Activated naive CD8-positive, alpha-beta T cell treated with anti-CD3 and anti-CD28 coated beads, Interleukin-2, amount 10 ng/mL, durations not matched to agents 7 days and 5 days (primary cell): ENCODE data around the gene ABRACL. TPM values are rescaled to one million over a fixed set of nuclear protein-coding genes. Genes with fewer than 3 reads are reported as not detected.
"Not testable (repeated sequence)": the region's sequence is repeated elsewhere in the genome, so short reads cannot be mapped to it uniquely, and the experiment has no call there.

Experiments used
- ATAC-seq: fragments of 150-1000 bp; cut with Tn5 transposase; one replicate; pipeline ENCODE4 v1.10.0; 2021; ENCODE audit warnings: low read depth, moderate library complexity
- POLR2A ChIA-PET: fragments of 350-600 bp; sonication (Branson Sonifier 250); formaldehyde crosslinking; loops from one replicate; lab custom pipeline; 2021; ENCODE audit warnings: antibody characterized with exemption; lab: Charles Lee
- DNase-seq: peaks from one replicate; pipeline ENCODE4 v3.0.0; 2021
- H3K27ac Mint-ChIP-seq: one replicate; pipeline ENCODE4 v1.8.0; 2022; ENCODE audit warnings: mild to moderate bottlenecking, mixed read lengths
- H3K27me3 Mint-ChIP-seq: one replicate; pipeline ENCODE4 v1.8.0; 2022; ENCODE audit warnings: mild to moderate bottlenecking, moderate library complexity, mixed read lengths
- H3K36me3 Mint-ChIP-seq: one replicate; pipeline ENCODE4 v1.8.0; 2021; ENCODE audit warnings: mild to moderate bottlenecking, mixed read lengths
- H3K4me1 Mint-ChIP-seq: one replicate; pipeline ENCODE4 v1.8.0; 2021; ENCODE audit warnings: mixed read lengths
- H3K4me3 Mint-ChIP-seq: one replicate; pipeline ENCODE4 v1.8.0; 2022; ENCODE audit warnings: mild to moderate bottlenecking, moderate library complexity, mixed read lengths
- H3K9me3 Mint-ChIP-seq: one replicate; pipeline ENCODE4 v1.8.0; 2021; ENCODE audit warnings: mixed read lengths
- total RNA-seq, 2 experiments: library from RNA; stranded (reverse); gene quantifications; one replicate each; pipeline ENCODE4 v1.2.3, GENCODE V29; 2021

ABRACL gene
- total RNA-seq, 2 experiments from 2014 or later: 102 to 103 TPM

DNA sequence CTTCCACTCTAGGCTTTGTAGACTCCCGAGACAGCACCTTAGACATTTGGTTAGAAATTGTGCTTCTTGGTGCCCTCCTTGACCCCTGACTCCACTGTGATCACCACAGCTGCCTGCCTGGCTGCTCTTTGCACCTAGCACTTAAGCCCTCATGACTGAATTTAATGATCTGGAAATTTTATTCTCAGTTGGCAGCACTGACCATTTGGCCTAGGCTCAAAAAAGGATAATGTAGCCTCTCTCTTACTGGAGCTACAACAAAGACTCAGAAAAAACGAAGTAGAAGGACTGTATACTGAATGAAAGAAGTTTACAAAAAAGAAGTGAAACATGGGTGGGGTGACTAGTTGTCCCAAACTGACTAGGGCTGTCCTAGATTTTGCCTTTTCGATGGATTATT is 11.3 kb upstream of the ABRACL start:
- Mint-ChIP-seq H3K36me3 (no peaks in the 10 kb centered on the region), H3K4me1 (no peaks in the 10 kb centered on the region), H3K9me3 (no peaks in the 10 kb centered on the region), H3K27ac (no peak overlapping the region), H3K4me3 (no peak overlapping the region), H3K27me3 (peaks cover 11% of the 10 kb centered on the region)
- no peak for DNase-seq
- no peak for ATAC-seq
- POLR2A ChIA-PET: no interaction called here

DNA sequence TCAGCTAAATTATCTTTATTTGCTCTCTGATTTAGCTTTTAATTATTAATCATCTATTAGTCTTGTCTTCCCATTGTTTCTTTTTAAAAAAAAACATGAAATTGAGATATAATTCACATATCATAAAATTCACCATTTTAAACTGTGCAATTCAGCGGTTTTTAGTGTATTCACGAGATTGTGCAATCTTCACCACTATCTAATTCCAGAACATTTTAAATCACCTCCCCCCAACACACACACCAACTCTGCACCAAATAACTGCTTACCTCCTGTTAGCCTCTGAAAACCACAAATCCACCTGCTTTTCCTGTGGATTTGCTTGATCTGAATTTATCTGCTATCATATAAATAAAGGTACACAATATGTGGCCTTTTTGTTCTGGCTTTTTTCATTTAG is 8.8 kb upstream of the ABRACL start:
- Mint-ChIP-seq H3K27ac (no peak overlapping the region), H3K36me3 (no peaks in the 10 kb centered on the region), H3K4me1 (no peaks in the 10 kb centered on the region), H3K27me3 (peaks cover 3% of the 10 kb centered on the region), H3K4me3 (no peak overlapping the region), H3K9me3 (no peaks in the 10 kb centered on the region)
- DNase-seq (no peak), ATAC-seq (no peak)
- POLR2A ChIA-PET: interaction anchor here (0.7 kb wide), 1 partner anchor 98 kb away, joined by 3 read pairs; no protein-coding TSS in a partner anchor

DNA sequence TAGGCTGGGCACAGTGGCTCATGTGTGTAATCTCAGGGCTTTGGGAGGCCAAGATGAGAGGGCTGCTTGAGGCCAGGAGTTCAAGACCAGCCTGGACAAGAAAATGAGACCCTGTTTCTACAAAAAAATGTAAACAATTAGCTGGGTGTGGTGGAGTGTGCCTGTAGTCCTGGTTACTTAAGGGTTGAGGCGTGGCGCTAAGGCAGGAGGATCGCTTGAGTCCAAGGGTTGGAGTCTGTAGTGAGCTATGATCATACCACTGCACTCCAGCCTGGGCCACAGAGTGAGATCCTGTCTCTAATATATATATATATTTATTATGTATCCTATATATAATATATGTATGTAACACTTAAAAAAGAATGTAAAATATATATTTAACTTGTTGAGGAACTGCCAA is 7.9 kb upstream of the ABRACL start:
- DNase-seq: no peak
- H3K4me3 Mint-ChIP-seq: no peak overlapping the region
- POLR2A ChIA-PET: no interaction called here
- no peaks in the 10 kb centered on the region for H3K9me3 Mint-ChIP-seq
- H3K4me1 Mint-ChIP-seq: no peaks in the 10 kb centered on the region
- no peaks in the 10 kb centered on the region for H3K27me3 Mint-ChIP-seq
- H3K36me3 Mint-ChIP-seq: no peaks in the 10 kb centered on the region
- H3K27ac Mint-ChIP-seq: no peak overlapping the region
- no peak for ATAC-seq

DNA sequence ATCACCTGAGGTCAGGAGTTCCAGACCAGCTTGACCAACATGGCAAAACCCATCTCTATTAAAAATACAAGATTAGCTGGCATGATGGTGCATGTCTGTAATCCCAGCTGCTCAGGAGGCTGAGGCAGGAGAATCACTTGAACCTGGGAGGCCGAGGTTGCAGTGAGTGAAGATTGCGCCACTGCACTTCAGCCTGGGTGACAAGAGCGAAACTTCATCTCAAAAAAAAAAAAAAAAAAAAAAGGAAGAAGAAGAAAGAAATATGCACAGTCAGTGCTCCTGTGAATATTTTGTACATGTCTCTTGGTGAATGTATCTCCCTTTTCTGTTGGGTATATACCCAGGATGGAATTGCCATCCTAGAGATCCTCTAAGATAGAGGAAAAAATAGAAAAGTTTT is 3.1 kb upstream of the ABRACL start:
- DNase-seq, POLR2A ChIA-PET, H3K27ac Mint-ChIP-seq, ATAC-seq, H3K9me3 Mint-ChIP-seq, H3K27me3 Mint-ChIP-seq, H3K4me3 Mint-ChIP-seq, H3K36me3 Mint-ChIP-seq: not testable (repeated sequence)
- peaks cover 10% of the 10 kb centered on the region for H3K4me1 Mint-ChIP-seq

DNA sequence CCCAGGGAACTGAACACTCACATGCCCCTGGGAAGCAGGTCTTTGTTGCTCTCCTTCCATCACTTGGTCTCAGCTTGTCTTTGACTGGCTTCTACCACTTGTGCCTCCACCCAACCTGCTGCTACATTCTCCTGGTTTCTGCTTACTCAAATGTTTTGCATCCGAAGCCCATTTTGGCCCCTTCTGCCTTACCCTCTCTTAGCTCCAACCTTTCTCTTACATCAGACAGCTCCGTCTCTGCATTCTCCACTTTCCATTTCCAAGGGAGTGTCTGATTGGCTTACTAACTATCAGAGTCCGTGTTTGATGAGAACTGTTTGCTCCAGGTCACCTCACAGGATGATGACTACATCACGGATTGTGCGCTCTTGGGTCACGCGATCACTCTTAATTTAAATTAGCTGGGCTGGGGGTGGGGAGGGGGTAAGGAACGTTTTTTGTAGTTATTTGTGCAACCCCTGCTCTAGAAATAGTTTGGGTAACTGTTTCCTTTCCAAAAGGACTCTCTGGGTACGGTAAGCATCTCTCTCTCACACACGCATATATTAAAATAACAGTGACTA is 844 bp upstream of the ABRACL start:
- peak overlapping the region; percentile 94 for H3K27ac Mint-ChIP-seq
- peaks cover 2% of the 10 kb centered on the region for H3K36me3 Mint-ChIP-seq
- POLR2A ChIA-PET: interaction anchor here (0.7 to 1.6 kb wide), 4 partner anchors 40 to 211 kb away, joined by 3 to 9 read pairs (median 3); partner anchors contain the start of gene REPS1
- H3K4me1 Mint-ChIP-seq: peaks cover 13% of the 10 kb centered on the region
- no peaks in the 10 kb centered on the region for H3K9me3 Mint-ChIP-seq
- peak; percentile 38 for DNase-seq
- no peak overlapping the region for H3K4me3 Mint-ChIP-seq
- ATAC-seq: peak; percentile 44
- H3K27me3 Mint-ChIP-seq: no peaks in the 10 kb centered on the region

DNA sequence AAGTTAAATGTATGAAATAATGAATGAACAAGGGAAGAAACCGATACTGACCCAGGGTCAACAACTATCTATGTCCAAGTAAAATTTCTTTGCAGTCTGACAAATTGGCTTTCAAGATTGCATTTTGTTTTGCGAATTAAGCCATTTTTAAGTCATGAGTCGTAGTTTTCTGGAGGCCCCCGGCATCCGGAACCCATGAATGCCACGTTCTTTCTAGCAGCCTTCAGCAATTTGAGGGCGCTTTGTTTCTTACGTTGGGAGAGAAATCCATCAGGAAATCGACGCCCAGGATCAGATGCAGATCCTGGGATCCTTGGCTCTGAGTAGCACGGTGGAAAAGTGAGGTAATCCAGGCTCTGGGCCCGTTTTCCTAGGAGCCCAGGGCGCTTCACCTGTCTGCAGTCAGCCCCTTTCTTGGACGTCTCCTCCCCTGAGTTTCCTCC is 309 bp upstream of the ABRACL start:
- H3K4me1 Mint-ChIP-seq: peaks cover 17% of the 10 kb centered on the region
- no peaks in the 10 kb centered on the region for H3K27me3 Mint-ChIP-seq
- ATAC-seq (peak; percentile 2), DNase-seq (no peak)
- no peak overlapping the region for H3K4me3 Mint-ChIP-seq
- H3K27ac Mint-ChIP-seq: peak overlapping the region; percentile 94
- POLR2A ChIA-PET: interaction anchor here (1.6 kb wide), 1 partner anchor 40 kb away, joined by 9 read pairs; the partner anchor contains the start of gene REPS1
- no peaks in the 10 kb centered on the region for H3K9me3 Mint-ChIP-seq
- H3K36me3 Mint-ChIP-seq: peaks cover 4% of the 10 kb centered on the region

DNA sequence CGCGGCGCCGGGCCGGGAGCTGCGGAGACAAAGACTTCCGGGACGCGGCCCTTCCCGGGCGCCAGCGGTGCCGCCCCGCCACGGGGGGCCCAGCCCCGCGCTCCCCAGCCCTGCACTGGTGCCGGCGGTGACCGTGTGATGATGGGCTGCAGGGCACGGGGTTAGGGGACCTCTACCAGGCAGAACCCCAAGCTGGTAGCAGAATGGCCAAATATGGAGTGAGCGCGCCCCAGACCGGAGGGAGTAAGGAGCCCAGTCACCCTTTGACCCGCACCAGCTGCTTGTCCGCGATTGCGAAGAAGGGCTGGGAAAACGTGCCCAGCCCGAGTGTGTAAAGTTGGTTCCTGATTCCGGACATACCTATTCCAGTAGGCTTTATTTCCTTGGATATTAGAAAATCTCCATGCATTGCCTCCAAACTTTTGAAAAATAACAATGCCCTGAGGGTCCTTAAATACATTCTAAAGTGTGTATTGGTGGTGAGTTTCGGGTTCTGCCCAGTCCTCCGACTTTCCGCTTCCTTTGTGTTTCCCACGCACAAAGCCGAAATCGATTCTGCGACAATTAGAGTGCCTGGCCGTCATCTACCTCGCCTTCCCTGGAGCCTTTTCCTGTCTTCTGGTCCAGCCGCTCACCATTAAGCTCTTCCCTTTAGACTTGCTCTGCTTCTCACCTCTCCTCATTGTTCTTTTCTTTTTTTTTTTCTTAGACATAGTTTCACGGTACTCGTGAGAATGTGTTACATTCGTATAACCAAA is 1.1 kb downstream of the ABRACL start:
- Mint-ChIP-seq H3K27me3 (no peaks in the 10 kb centered on the region), H3K36me3 (peaks cover 17% of the 10 kb centered on the region), H3K9me3 (no peaks in the 10 kb centered on the region), H3K4me3 (no peak overlapping the region), H3K27ac (no peak overlapping the region), H3K4me1 (peaks cover 25% of the 10 kb centered on the region)
- peak; percentile 66 for DNase-seq
- POLR2A ChIA-PET: interaction anchor here (0.6 to 3.4 kb wide), 9 partner anchors 9 to 914 kb away, joined by 3 to 26 read pairs (median 4); partner anchors contain the start of genes HECA and REPS1
- no peak for ATAC-seq

DNA sequence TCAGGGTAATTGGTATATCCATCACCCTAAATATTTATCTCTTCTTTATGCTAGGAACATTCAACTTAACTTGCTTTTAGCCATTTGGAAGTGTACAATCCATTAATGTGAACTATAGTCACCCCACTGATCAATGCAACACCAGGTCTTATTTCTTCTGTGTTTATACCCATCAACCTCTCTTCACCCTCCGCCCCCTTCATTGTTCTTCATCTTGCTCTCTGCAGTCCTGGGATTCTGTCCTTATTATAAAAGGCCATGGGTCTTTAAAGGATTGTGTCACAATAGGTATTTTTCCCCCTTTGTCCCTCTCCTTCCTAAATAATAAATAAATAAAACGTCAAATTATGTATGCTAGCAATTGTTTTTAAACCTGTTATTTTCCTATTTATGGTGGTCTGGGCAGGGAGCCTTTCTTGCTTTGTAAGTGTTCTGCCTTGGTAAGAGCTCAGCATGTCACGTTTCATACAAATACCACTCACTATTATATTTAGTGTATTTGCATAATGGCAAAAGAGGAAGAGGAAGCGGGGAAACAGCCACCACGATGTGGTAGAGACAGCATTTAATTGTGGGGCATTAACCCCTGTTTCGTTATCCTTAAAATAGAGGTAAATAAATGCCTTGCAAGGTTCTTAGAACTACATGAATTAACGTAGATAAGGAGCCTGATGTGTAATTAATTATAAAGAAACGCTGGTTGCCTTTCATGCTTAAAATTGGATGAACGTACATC is 1.9 kb downstream of the ABRACL start:
- DNase-seq (no peak), ATAC-seq (no peak)
- Mint-ChIP-seq H3K27ac (no peak overlapping the region), H3K36me3 (peaks cover 24% of the 10 kb centered on the region), H3K9me3 (no peaks in the 10 kb centered on the region), H3K4me1 (peaks cover 25% of the 10 kb centered on the region), H3K4me3 (no peak overlapping the region), H3K27me3 (no peaks in the 10 kb centered on the region)
- POLR2A ChIA-PET: interaction anchor here (0.9 to 3.4 kb wide), 2 partner anchors 43 to 104 kb away, joined by 3 to 26 read pairs; partner anchors contain the start of genes HECA and REPS1

DNA sequence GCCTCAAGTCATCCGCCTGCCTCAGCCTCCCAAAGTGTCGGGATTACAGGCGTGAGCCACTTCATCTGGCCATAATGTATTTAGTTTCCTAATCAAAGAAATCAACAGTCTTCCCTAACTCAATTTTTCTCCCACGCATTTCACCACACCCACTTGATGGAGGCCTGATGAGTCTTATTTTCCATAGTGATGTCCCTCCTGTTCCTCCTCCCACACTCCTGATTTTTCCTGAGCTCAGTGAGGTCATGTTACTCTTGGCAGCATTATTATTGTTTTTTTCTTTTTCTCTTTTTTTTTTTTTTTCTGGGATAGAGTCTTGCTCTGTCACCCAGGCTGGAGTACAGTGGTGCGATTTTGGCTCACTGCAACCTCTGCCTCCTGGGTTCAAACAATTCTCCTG is 8.9 kb downstream of the ABRACL start:
- Mint-ChIP-seq H3K4me3 (no peak overlapping the region), H3K27me3 (no peaks in the 10 kb centered on the region), H3K36me3 (peaks cover 52% of the 10 kb centered on the region), H3K4me1 (peaks cover 17% of the 10 kb centered on the region), H3K27ac (no peak overlapping the region), H3K9me3 (no peaks in the 10 kb centered on the region)
- ATAC-seq (no peak), DNase-seq (no peak)
- POLR2A ChIA-PET: no interaction called here

DNA sequence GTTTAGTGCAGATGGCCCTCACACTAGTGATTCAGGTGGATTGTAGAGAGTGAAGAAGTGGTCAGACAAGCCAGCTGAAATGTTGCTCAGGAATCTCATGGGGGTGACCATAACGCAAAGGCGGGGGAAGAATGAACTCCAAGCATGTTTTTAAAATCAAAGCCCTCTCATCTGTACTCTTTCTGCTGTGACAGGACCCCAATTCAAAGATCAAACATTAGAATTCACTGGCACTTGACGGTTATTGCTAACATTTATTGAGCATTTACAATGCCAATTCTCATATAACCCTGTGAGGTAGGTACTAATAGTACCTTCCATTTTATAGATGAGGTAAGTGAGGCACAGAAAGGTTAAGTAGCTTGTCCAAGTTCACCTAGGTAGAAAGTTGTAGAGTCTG is 15.7 kb downstream of the ABRACL start:
- Mint-ChIP-seq H3K36me3 (peaks cover 39% of the 10 kb centered on the region), H3K4me1 (peaks cover 2% of the 10 kb centered on the region), H3K9me3 (no peaks in the 10 kb centered on the region), H3K27ac (no peak overlapping the region), H3K27me3 (no peaks in the 10 kb centered on the region), H3K4me3 (no peak overlapping the region)
- DNase-seq (no peak), ATAC-seq (no peak)
- POLR2A ChIA-PET: no interaction called here

DNA sequence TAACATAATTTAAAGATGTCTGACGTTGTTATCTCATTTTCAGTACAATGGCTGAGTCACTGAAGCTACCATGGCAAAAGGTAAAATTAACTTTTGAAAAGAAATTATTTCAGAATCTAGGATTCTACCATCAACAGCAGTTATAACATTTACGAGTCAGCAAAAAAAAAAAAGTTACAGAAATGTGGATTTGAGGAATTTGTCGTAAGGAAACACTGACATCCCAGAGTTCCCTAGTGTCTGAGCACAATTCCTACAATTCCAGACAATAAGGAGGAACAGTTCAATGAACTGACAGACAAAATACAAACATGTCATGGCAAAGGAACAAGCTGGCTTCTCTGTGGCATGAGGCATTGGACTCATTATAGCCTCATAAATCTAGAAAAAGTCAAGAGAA is 19.1 kb downstream of the ABRACL start:
- DNase-seq: no peak
- no peaks in the 10 kb centered on the region for H3K27me3 Mint-ChIP-seq
- peaks cover 22% of the 10 kb centered on the region for H3K36me3 Mint-ChIP-seq
- no peak overlapping the region for H3K27ac Mint-ChIP-seq
- ATAC-seq: no peak
- no peaks in the 10 kb centered on the region for H3K4me1 Mint-ChIP-seq
- H3K9me3 Mint-ChIP-seq: no peaks in the 10 kb centered on the region
- no peak overlapping the region for H3K4me3 Mint-ChIP-seq
- POLR2A ChIA-PET: interaction anchor here (0.6 kb wide), 1 partner anchor 66 kb away, joined by 3 read pairs; no protein-coding TSS in a partner anchor

DNA sequence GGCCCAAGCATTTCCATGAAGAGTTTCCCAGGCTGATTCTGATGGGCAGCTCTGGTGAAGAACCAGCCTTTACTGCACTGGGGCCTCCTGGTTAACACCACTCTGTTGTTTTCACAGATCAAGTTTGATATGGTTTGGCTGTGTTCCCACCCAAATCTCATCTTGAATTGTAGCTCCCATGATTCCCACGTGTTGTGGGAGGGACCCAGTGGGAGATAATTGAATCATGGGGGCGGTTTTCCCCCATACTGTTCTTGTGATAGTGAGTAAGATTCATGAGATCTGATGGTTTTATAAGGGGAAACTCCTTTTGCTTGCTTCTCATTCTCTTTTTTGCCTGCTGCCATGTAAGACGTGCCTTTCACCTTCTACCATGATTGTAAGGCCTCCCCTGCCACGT is 20.4 kb downstream of the ABRACL start:
- POLR2A ChIA-PET, DNase-seq, H3K27ac Mint-ChIP-seq, ATAC-seq, H3K4me3 Mint-ChIP-seq, H3K27me3 Mint-ChIP-seq, H3K4me1 Mint-ChIP-seq, H3K9me3 Mint-ChIP-seq: not testable (repeated sequence)
- H3K36me3 Mint-ChIP-seq: peaks cover 15% of the 10 kb centered on the region

DNA sequence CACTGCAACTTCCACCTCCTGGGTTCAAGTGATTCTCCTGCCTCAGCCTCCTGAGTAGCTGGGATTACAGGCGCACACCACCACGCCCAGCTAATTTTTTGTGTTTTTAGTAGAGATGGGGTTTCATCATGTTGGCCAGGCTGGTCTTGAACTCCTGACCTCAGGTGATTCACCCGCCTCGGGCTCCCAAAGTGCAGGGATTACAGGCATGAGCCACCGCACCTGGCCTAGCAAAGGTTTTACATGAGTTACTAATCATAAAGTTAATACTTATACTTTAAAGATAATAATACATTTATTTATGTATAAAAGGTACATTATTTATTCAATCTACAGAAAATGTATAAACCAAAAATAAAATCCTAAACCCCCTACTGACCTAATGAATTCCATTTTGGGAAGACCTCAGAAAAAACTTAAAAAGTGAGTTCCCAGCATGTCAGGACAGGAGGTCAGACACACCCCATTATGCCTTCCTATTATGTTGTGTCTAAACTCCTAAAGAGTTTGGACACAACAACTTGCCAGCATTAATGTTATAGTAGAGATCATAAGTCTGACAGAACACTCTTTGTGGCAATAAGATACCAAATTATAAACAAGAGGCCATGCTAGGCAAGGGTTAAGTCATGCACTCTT is 21.7 kb downstream of the ABRACL start:
- H3K9me3 Mint-ChIP-seq, H3K4me3 Mint-ChIP-seq, H3K4me1 Mint-ChIP-seq, H3K27ac Mint-ChIP-seq, H3K27me3 Mint-ChIP-seq, DNase-seq, ATAC-seq, POLR2A ChIA-PET, H3K36me3 Mint-ChIP-seq: not testable (repeated sequence)
